Activated T-cell treated with anti-CD3 and anti-CD28 coated beads for 48 hours (primary cell): Measurements from ENCODE around the gene UMODL1.

Experiments
- DNase-seq: peaks from one replicate; pipeline ENCODE4 v3.0.0-alpha.2; 2020; ENCODE audit warnings: low read depth

The UMODL1 gene

DNA sequence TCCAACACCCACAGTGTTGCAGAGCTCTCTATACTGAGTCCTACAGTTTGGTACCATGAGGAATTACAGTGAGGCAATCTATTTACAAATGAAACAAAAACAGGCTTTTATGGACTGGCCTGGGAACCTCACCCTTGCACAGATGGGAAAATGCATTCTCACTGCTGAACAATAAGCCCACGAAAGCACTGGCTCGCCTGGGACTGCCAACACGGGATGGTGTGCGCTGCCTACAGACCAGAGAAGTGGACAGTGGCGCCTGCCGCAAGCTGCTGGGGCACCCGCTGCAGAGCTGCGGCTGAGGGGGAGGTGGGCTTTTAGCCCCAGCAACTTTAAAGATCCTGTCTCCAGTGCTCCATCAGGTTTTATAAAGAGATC lies 119.4 kb downstream of the UMODL1 start:
- DNase-seq, result no peak

DNA sequence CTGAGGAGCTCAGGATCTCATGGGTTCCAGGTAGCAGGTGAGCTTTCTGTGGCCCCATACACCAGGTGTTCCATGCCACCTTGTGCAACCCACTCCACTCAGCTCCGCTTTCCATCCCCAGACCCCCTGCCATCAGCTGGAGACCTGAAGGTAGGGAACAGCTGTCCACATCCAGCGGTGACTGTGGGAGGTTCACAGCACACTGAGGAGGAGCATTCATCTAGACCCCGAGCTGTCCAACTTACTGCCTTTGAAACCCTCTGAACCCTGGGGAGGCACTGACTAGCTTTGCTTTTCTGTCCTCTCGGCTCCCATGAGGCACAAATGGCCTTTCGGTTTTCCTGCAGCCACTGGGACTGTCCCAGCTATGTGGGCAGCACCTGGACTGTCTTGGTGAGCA lies 119.9 kb downstream of the UMODL1 start:
- DNase-seq, result no peak

DNA sequence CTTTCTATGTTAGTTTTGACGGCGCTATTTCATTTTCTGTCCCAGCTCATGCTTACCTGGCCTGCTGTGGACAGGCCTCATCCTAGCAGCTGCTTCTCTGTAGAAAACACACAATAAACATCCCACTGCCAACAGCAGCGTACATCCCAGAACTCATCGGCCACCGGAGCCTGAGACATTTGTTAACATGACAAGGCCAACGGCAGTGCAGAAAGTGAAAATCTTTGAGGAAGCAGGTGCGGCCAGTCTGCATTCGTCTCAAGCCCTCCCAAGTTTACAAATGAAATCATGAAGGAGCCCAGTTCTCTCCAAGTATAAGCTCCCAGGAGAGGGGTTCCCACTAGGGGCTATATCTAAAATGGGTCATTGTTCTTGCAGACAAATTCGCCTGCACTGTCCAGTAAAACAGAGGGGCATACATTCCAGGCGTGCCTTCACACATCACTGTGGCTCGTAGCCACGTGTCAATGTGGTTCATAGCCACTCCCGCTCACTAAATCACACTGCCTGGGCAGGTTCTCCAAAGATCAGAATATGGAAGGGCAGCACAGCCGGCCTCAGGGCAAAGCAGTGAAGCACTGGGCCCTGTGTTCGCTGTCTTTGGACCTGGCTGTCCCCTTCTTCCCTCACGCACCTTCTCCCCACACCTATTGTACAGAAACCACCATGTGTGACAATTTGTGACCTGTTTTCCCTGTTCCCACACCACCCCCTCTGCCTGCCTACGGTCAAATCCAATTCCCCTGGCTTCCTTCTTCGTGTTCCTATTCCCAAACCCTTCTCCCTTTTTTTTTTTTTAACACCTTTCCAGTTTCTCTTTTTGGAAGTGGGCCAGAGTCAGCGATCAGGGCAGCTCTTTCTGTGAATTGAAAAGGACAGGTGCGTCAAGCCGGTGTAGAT lies 120.8 kb downstream of the UMODL1 start:
- no peak for DNase-seq
